GM12878 (cell line): ENCODE results near the gene LRP1. TPM values are rescaled to one million over a fixed set of nuclear protein-coding genes. Genes with fewer than 3 reads are reported as not detected.

ENCODE experiments used
- ATAC-seq: fragments of 200-7000 bp; cut with Tn5 transposase; 3 replicates; pipeline ENCODE4 v1.9.1; 2020; ENCODE audit warnings: mild to moderate bottlenecking, moderate library complexity
- BruUV-seq: library from RNA; stranded (reverse); fragments of 400-500 nt; replicated peaks from 2 replicates; lab custom pipeline; 2021; lab: Mats Ljungman, UMichigan
- CTCF ChIA-PET: fragments of 300-600 bp; sonication (Branson Sonifier 250); formaldehyde crosslinking; extraction: SDS; loops from one replicate; lab custom pipeline; 2021; ENCODE audit warnings: inconsistent platforms; lab: Yijun Ruan, JAX
- POLR2A ChIA-PET: fragments of 350-600 bp; formaldehyde crosslinking; extraction: SDS; loops from one replicate; lab custom pipeline; 2021; ENCODE audit warnings: inconsistent platforms; lab: Charles Lee
- RAD21 ChIA-PET: fragments of 300-600 bp; sonication (Branson Sonifier 250); formaldehyde crosslinking; loops from one replicate; lab custom pipeline; 2023; ENCODE audit warnings: antibody characterized with exemption; ENCODE audit not compliant: unreplicated experiment; lab: Charles Lee
- SMC1A ChIA-PET: fragments of 300-600 bp; sonication (Branson Sonifier 250); formaldehyde crosslinking; loops from one replicate; lab custom pipeline; 2023; ENCODE audit not compliant: unreplicated experiment, uncharacterized antibody; lab: Charles Lee
- DNase-seq: peaks from one replicate; pipeline ENCODE4 v3.0.0-alpha.2; 2011; ENCODE audit warnings: low read depth, low spot score
- FAIRE-seq: peaks from 3 replicates; lab custom pipeline; 2011; peaks lifted over from hg19 to GRCh38; lab: Jason Lieb, UNC
- H2AFZ ChIP-seq: 2 replicates; pipeline ENCODE4 v1.6.0; 2011; ENCODE audit warnings: low read depth, low read length, control low read depth; ENCODE audit not compliant: control insufficient read depth
- H3K27ac ChIP-seq: 2 replicates; pipeline ENCODE4 v1.5.1; 2011; ENCODE audit warnings: control low read depth; ENCODE audit not compliant: control insufficient read depth, insufficient read depth
- H3K27me3 ChIP-seq, 2 experiments: replicated peaks in 1 of 2; 2 replicates each; pipeline versions ENCODE4 v1.6.0 to v1.6.1; 2011; ENCODE audit warnings: low read length in 1 of 2; ENCODE audit not compliant: control insufficient read depth in 2 of 2, insufficient read depth in 2 of 2
- H3K36me3 ChIP-seq, 2 experiments: 2 replicates each; pipeline ENCODE4 v1.5.1; 2011; ENCODE audit warnings: low read length in 1 of 2; ENCODE audit not compliant: control insufficient read depth in 2 of 2, insufficient read depth in 2 of 2
- H3K4me1 ChIP-seq: 2 replicates; pipeline ENCODE4 v1.6.1; 2011; ENCODE audit warnings: mild to moderate bottlenecking, low read length, moderate library complexity, mixed read lengths; ENCODE audit not compliant: control insufficient read depth, insufficient read depth
- H3K4me2 ChIP-seq: 2 replicates; pipeline ENCODE4 v1.6.0; 2011; ENCODE audit warnings: control low read depth; ENCODE audit not compliant: control insufficient read depth, insufficient read depth
- H3K4me3 ChIP-seq: fragments of 200-600 bp; sonication (generic); 2 replicates; pipeline ENCODE4 v1.5.1; 2016
- H3K79me2 ChIP-seq: 2 replicates; pipeline ENCODE4 v1.6.0; 2011; ENCODE audit warnings: low read length; ENCODE audit not compliant: control insufficient read depth, insufficient read depth
- H3K9ac ChIP-seq: 2 replicates; pipeline ENCODE4 v1.8.0; 2011; ENCODE audit warnings: low read length, control low read depth, mixed read lengths; ENCODE audit not compliant: control insufficient read depth, insufficient read depth
- H3K9me3 ChIP-seq: replicated peaks from 3 replicates; pipeline ENCODE4 v1.5.1; 2011; ENCODE audit warnings: mild to moderate bottlenecking, low read length; ENCODE audit not compliant: control insufficient read depth, insufficient read depth
- H4K20me1 ChIP-seq: 2 replicates; pipeline ENCODE4 v1.6.0; 2011; ENCODE audit not compliant: control insufficient read depth, insufficient read depth
- LARP7 ChIP-seq: fragments of 450-650 bp; IDR thresholded peaks from 2 replicates; pipeline ENCODE4 v1.6.1; 2017; ENCODE audit warnings: mild to moderate bottlenecking
- WGBS: methylation state at CpG from one replicate; pipeline ENCODE4 v1.1.6; 2016; ENCODE audit warnings: low lambda C conversion rate; ENCODE audit not compliant: insufficient replicate concordance, insufficient coverage; ENCODE audit errors: missing lambda C conversion rate; 5-methylcytosine and 5-hydroxymethylcytosine counted together
- in situ Hi-C: fragments of 300-500 bp; cut with MboI; formaldehyde crosslinking; loops from 9 replicates; pipeline ENCODE4 v1.14.3; 2018; ENCODE audit warnings: mixed read lengths
- intact Hi-C: fragments of 100-400 bp; cut with micrococcal nuclease; formaldehyde crosslinking; loops from one replicate; pipeline ENCODE4 v1.14.2; 2022; ENCODE audit not compliant: unreplicated experiment
- polyA plus RNA-seq, 11 experiments: library from polyadenylated mRNA; depleted of rRNA in 4 of 11; unstranded in 6 of 11; stranded (reverse) in 5 of 11; fragments of >200 nt; fragmentation: Nextera tagmentation in 4 of 11; fragmentation: Illumina TruSeq in 1 of 11; extraction: Ambion mirVana in 4 of 11; extraction: Trizol in 1 of 11; gene quantifications; 1 replicate in 1 of 11; 2 replicates in 10 of 11; pipeline versions ENCODE4 v1.2.1 to v1.2.3, GENCODE V29; 2011 to 2016; ENCODE audit warnings: inconsistent platforms in 2 of 11, missing spikeins in 2 of 11, low read depth in 1 of 11
- total RNA-seq, 4 experiments: library from RNA; depleted of rRNA in 3 of 4; stranded (reverse); fragments of >200 nt in 3 of 4; fragmentation: Illumina TruSeq in 1 of 4; extraction: Trizol in 1 of 4; gene quantifications; 2 replicates each; pipeline versions ENCODE4 v1.2.1 to v1.2.3, GENCODE V29; 2013 to 2021
- TF ChIP-seq, protein P1 (sequence below), 3 experiments: IDR thresholded peaks in 2 of 3; conservative IDR thresholded peaks in 1 of 3; 2 replicates each; pipeline ENCODE4 v1.5.1; 2011; ENCODE audit warnings: low read depth in 3 of 3, low read length in 3 of 3, mild to moderate bottlenecking in 3 of 3, control low read depth in 2 of 3, moderate library complexity in 2 of 3, inconsistent platforms in 1 of 3, mixed read lengths in 1 of 3; ENCODE audit not compliant: control insufficient read depth in 2 of 3, insufficient read depth in 1 of 3; ENCODE audit errors: extremely low read depth in 1 of 3

The LRP1 gene
- total and polyA plus RNA-seq, 10 of the 15 experiments (the other 5 are each of a cell fraction or from before 2014, with no cell fraction given), result under 0.01 to 1.1 (median 0.20) TPM; not detected in 2

- in situ Hi-C loops, result no loop called here
- POLR2A ChIA-PET, result interaction anchor here (0.6 to 1.1 kb wide), 3 partner anchors 16 to 431 kb away, joined by 3 to 4 read pairs (median 3); partner anchors contain the start of gene NAB2
- H4K20me1 ChIP-seq, result no peaks in the 10 kb centered on the region
- no TSS peak for BruUV-seq
- peaks cover 17% of the 10 kb centered on the region for H3K79me2 ChIP-seq
- H3K4me1 ChIP-seq, result no peaks in the 10 kb centered on the region; the same call in 1 of the 2 replicates
- H3K36me3 ChIP-seq, result peaks cover 32% of the 10 kb centered on the region in 2 experiments
- no peak overlapping the region for H2AFZ ChIP-seq
- no peak for DNase-seq
- no peak for ATAC-seq
- intact Hi-C loops, result no loop called here
- H3K27ac ChIP-seq, result no peak overlapping the region
- WGBS, result 97% methylated on average over 12 of the region's 12 CpGs
- CTCF ChIA-PET, result interaction anchor here (0.5 to 11.7 kb wide), 2 partner anchors 38 to 425 kb away, joined by 4 to 458 read pairs; no protein-coding TSS in a partner anchor
- no peaks in the 10 kb centered on the region for H3K9me3 ChIP-seq
- no peak overlapping the region for H3K4me3 ChIP-seq
- SMC1A ChIA-PET, result no interaction called here
- no peak overlapping the region for H3K4me2 ChIP-seq
- H3K9ac ChIP-seq, result no peak overlapping the region
- no peak for FAIRE-seq
- TF ChIP-seq, protein P1, sequence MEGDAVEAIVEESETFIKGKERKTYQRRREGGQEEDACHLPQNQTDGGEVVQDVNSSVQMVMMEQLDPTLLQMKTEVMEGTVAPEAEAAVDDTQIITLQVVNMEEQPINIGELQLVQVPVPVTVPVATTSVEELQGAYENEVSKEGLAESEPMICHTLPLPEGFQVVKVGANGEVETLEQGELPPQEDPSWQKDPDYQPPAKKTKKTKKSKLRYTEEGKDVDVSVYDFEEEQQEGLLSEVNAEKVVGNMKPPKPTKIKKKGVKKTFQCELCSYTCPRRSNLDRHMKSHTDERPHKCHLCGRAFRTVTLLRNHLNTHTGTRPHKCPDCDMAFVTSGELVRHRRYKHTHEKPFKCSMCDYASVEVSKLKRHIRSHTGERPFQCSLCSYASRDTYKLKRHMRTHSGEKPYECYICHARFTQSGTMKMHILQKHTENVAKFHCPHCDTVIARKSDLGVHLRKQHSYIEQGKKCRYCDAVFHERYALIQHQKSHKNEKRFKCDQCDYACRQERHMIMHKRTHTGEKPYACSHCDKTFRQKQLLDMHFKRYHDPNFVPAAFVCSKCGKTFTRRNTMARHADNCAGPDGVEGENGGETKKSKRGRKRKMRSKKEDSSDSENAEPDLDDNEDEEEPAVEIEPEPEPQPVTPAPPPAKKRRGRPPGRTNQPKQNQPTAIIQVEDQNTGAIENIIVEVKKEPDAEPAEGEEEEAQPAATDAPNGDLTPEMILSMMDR (IDR thresholded peaks at IDR 0.05 in 2 of 3, conservative IDR thresholded peaks at IDR 0.05 in 1 of 3; ENCODE audit: control insufficient read depth in 2 of 3, extremely low read depth in 1 of 3, insufficient read depth in 1 of 3, low read depth in 3 of 3, low read length in 3 of 3), result no peak
- TF ChIP-seq LARP7, result no peak
- H3K27me3 ChIP-seq, result no peaks in the 10 kb centered on the region
- RAD21 ChIA-PET, result interaction anchor here (1.0 kb wide), 1 partner anchor 11 kb away, joined by 3 read pairs; no protein-coding TSS in a partner anchor
These were observed 23.9 kb upstream of the LRP1 start for GRCh38 chr12:57104292-57104910.
